Memory B cell (primary cell): ENCODE data around the gene GALNT17.

Experiments used
- ATAC-seq: fragments of 150-1000 bp; cut with Tn5 transposase; 2 replicates; pipeline ENCODE4 v1.10.0; 2021; ENCODE audit warnings: low read depth, mild to moderate bottlenecking, moderate library complexity
- DNase-seq, 2 donors: peaks; one replicate each; pipeline ENCODE4 v3.0.0; 2022; ENCODE audit warnings: low spot score in 2 of 2
- H3K27ac Mint-ChIP-seq: one replicate; pipeline ENCODE4 v1.8.0; 2022; ENCODE audit warnings: mild to moderate bottlenecking, moderate library complexity, mixed read lengths
- H3K27me3 Mint-ChIP-seq: one replicate; pipeline ENCODE4 v1.8.0; 2022; ENCODE audit warnings: mixed read lengths
- H3K36me3 Mint-ChIP-seq: one replicate; pipeline ENCODE4 v1.8.0; 2022; ENCODE audit warnings: mild to moderate bottlenecking, mixed read lengths
- H3K4me1 Mint-ChIP-seq: one replicate; pipeline ENCODE4 v1.8.0; 2022; ENCODE audit warnings: mixed read lengths
- H3K4me3 Mint-ChIP-seq: one replicate; pipeline ENCODE4 v1.8.0; 2022; ENCODE audit warnings: mild to moderate bottlenecking, moderate library complexity, mixed read lengths
- H3K9me3 Mint-ChIP-seq: one replicate; pipeline ENCODE4 v1.8.0; 2022; ENCODE audit warnings: mixed read lengths

The GALNT17 gene

DNA sequence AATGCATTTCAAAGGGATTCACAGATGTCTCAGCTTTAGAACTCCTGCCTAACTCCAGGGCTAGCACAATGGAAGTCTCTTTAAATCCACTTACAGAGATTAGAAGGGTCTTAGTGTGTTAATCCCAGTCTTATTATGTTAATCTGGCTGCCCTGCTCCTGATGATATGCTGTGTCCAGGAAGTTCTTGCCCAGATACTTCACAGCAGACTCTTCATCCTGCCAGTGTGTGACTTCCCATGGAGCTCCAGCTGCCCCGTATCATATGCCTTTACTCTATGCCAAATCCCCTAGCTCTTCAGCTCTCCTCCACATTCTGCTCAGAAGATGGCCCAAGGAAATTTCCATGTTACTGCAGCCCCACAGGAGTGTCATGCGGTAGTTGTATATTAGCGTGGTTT lies 533.8 kb downstream of the GALNT17 start:
- Mint-ChIP-seq H3K27ac (no peak overlapping the region), H3K9me3 (peaks cover 4% of the 10 kb centered on the region), H3K4me3 (no peak overlapping the region), H3K36me3 (no peaks in the 10 kb centered on the region), H3K4me1 (no peaks in the 10 kb centered on the region), H3K27me3 (no peaks in the 10 kb centered on the region)
- no peak for ATAC-seq
- no peak for DNase-seq

DNA sequence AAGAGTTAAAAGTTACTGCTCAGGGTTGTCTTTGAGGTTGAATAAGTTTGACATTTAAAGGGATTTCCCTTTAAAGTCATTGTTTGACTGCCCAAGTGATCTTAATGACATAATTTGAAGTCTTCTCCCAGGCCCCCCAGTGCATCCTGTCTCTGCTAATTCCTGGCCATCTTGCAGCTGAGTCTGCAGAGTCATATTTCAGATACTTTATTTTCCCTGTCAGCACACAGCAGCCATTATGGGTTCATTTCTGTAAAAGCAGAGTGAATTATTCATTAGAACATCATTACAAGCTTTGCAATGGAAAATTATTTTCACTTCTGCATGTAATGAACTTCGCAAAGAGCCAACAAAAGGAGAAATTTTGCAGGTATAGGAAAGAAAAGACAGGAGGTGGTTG lies 536.6 kb downstream of the GALNT17 start:
- no peaks in the 10 kb centered on the region for H3K4me1 Mint-ChIP-seq
- peaks cover 1% of the 10 kb centered on the region for H3K9me3 Mint-ChIP-seq
- H3K27me3 Mint-ChIP-seq, result no peaks in the 10 kb centered on the region
- H3K36me3 Mint-ChIP-seq, result no peaks in the 10 kb centered on the region
- DNase-seq (no peak), ATAC-seq (no peak)
- no peak overlapping the region for H3K4me3 Mint-ChIP-seq
- no peak overlapping the region for H3K27ac Mint-ChIP-seq

DNA sequence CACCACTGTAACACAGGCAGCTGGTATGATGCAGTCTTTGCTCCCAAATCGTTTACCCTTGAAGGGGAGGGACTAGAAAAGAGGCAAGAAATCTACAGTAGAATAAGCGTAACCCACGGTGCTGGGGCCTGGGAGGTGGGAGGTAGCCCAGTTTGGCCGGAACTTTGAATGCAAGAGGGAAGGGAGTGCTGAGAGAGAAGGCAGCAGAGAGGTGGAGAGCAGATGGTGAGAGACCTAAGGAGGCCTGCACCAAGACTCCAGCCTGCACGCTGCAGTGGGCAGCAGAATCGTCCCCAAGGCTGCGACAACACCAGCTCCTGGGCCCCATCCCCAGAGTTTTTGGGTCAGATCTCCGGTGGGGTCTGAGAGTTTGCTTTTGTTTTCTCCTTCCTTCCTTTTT lies 547.5 kb downstream of the GALNT17 start:
- H3K4me3 Mint-ChIP-seq, result no peak overlapping the region
- H3K27ac Mint-ChIP-seq, result no peak overlapping the region
- no peaks in the 10 kb centered on the region for H3K27me3 Mint-ChIP-seq
- peaks cover 2% of the 10 kb centered on the region for H3K4me1 Mint-ChIP-seq
- H3K9me3 Mint-ChIP-seq, result peaks cover 3% of the 10 kb centered on the region
- ATAC-seq (no peak), DNase-seq (no peak)
- H3K36me3 Mint-ChIP-seq, result peaks cover 3% of the 10 kb centered on the region

DNA sequence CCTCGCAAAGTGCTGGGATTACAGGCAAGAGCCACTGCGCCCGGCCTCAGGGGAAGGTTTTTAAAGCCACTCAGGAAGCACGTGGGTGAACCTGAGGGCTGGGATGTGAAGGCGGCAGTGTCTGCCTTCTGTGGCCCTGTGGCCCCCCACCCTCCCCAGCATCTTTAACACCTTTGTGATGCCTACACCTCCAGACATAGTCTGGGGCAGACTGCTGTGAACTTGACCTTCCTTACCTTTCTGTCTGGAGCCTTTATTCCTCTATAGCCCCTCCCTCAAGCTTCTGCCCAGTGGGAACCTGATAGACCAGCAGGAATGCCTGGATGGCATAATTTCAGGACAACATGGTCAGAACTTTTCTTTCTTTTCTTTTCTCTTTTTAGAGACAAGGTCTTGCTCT lies 550.2 kb downstream of the GALNT17 start:
- Mint-ChIP-seq H3K4me1 (peaks cover 2% of the 10 kb centered on the region), H3K36me3 (peaks cover 3% of the 10 kb centered on the region), H3K27ac (no peak overlapping the region), H3K27me3 (no peaks in the 10 kb centered on the region), H3K9me3 (peaks cover 3% of the 10 kb centered on the region), H3K4me3 (no peak overlapping the region)
- ATAC-seq (no peak), DNase-seq (no peak)

- peaks cover 2% of the 10 kb centered on the region for H3K4me1 Mint-ChIP-seq
- no peak overlapping the region for H3K4me3 Mint-ChIP-seq
- H3K27me3 Mint-ChIP-seq, result no peaks in the 10 kb centered on the region
- H3K36me3 Mint-ChIP-seq, result peaks cover 3% of the 10 kb centered on the region
- ATAC-seq, result no peak
- H3K9me3 Mint-ChIP-seq, result peaks cover 3% of the 10 kb centered on the region
- DNase-seq, result no peak
- no peak overlapping the region for H3K27ac Mint-ChIP-seq
These were observed 551.2 kb downstream of the GALNT17 start for GRCh38 chr7:71682841-71683781.

- Mint-ChIP-seq H3K4me1 (no peaks in the 10 kb centered on the region), H3K27me3 (no peaks in the 10 kb centered on the region), H3K36me3 (no peaks in the 10 kb centered on the region), H3K27ac (no peak overlapping the region), H3K9me3 (no peaks in the 10 kb centered on the region), H3K4me3 (no peak overlapping the region)
- DNase-seq, result no peak
- no peak for ATAC-seq
These were observed 555.3 kb downstream of the GALNT17 start for GRCh38 chr7:71687286-71687685.

DNA sequence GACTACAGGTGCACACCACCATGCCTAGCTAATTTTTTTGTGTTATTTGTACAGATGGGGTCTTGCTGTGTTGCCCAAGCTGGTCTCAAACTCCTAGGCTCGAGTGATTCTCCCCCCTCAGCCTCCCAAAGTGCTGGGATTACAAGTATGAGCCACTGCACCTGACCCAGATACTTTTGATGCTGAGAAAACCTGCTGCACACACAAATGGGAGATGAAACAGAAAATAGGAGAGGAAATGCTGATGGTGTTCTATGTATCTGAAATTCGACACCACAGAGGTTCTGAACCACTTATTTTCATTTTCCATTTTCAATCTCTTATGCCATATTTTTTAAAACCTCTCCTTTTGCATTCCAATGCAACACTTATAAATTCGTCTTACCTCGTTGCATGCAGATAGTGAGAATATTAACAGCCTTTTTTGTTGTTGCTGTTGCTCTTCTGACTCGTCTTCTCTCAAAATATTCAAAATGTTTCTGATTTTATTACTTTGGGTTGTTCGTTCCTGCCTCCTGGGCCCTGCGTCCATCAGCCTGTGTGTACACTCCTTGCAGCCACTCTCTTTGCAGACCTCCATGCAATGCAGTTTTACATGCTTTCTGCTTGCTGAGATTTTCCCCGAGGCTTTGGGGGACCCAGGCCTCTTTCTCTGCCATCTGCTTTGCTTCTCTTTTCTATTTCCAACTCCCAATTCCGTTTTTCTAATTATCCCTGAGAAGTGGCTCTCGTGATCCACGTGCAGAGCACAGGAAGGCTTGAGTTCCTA lies 556.1 kb downstream of the GALNT17 start:
- H3K9me3 Mint-ChIP-seq, result no peaks in the 10 kb centered on the region
- H3K4me1 Mint-ChIP-seq, result no peaks in the 10 kb centered on the region
- H3K27ac Mint-ChIP-seq, result no peak overlapping the region
- DNase-seq (no peak), ATAC-seq (no peak)
- H3K27me3 Mint-ChIP-seq, result no peaks in the 10 kb centered on the region
- H3K4me3 Mint-ChIP-seq, result no peak overlapping the region
- H3K36me3 Mint-ChIP-seq, result no peaks in the 10 kb centered on the region

GRCh38 chr7:71691538-71691937 lies 559.6 kb downstream of the GALNT17 start:
- no peak overlapping the region for H3K27ac Mint-ChIP-seq
- H3K4me3 Mint-ChIP-seq, result no peak overlapping the region
- peaks cover 2% of the 10 kb centered on the region for H3K9me3 Mint-ChIP-seq

GRCh38 chr7:71694665-71695064 lies 562.7 kb downstream of the GALNT17 start:
- H3K4me1 Mint-ChIP-seq, result no peaks in the 10 kb centered on the region
- peaks cover 12% of the 10 kb centered on the region for H3K9me3 Mint-ChIP-seq
- no peak overlapping the region for H3K27ac Mint-ChIP-seq
- H3K36me3 Mint-ChIP-seq, result no peaks in the 10 kb centered on the region
- H3K27me3 Mint-ChIP-seq, result no peaks in the 10 kb centered on the region
- DNase-seq (no peak), ATAC-seq (no peak)
- H3K4me3 Mint-ChIP-seq, result no peak overlapping the region

More at GRCh38 chr7:71691538-71691937, 559.6 kb downstream of the GALNT17 start:
- ATAC-seq (no peak), DNase-seq (no peak)
- no peaks in the 10 kb centered on the region for H3K27me3 Mint-ChIP-seq
- H3K4me1 Mint-ChIP-seq, result no peaks in the 10 kb centered on the region
- no peaks in the 10 kb centered on the region for H3K36me3 Mint-ChIP-seq

GRCh38 chr7:71695186-71695585 lies 563.2 kb downstream of the GALNT17 start:
- Mint-ChIP-seq H3K4me1 (no peaks in the 10 kb centered on the region), H3K9me3 (peaks cover 12% of the 10 kb centered on the region), H3K27me3 (no peaks in the 10 kb centered on the region), H3K4me3 (no peak overlapping the region), H3K27ac (no peak overlapping the region), H3K36me3 (no peaks in the 10 kb centered on the region)
- DNase-seq, result no peak
- ATAC-seq, result no peak

GRCh38 chr7:71696511-71696910 lies 564.6 kb downstream of the GALNT17 start:
- no peak overlapping the region for H3K27ac Mint-ChIP-seq
- DNase-seq, result no peak

GRCh38 chr7:71697400-71697799 lies 565.5 kb downstream of the GALNT17 start:
- no peaks in the 10 kb centered on the region for H3K36me3 Mint-ChIP-seq
- H3K4me1 Mint-ChIP-seq, result no peaks in the 10 kb centered on the region
- H3K9me3 Mint-ChIP-seq, result peaks cover 17% of the 10 kb centered on the region
- no peak for DNase-seq
- no peaks in the 10 kb centered on the region for H3K27me3 Mint-ChIP-seq
- ATAC-seq, result no peak
- no peak overlapping the region for H3K4me3 Mint-ChIP-seq
- no peak overlapping the region for H3K27ac Mint-ChIP-seq

More at GRCh38 chr7:71696511-71696910, 564.6 kb downstream of the GALNT17 start:
- Mint-ChIP-seq H3K9me3 (peaks cover 16% of the 10 kb centered on the region), H3K4me1 (no peaks in the 10 kb centered on the region), H3K27me3 (no peaks in the 10 kb centered on the region), H3K4me3 (no peak overlapping the region), H3K36me3 (no peaks in the 10 kb centered on the region)
- ATAC-seq, result no peak

DNA sequence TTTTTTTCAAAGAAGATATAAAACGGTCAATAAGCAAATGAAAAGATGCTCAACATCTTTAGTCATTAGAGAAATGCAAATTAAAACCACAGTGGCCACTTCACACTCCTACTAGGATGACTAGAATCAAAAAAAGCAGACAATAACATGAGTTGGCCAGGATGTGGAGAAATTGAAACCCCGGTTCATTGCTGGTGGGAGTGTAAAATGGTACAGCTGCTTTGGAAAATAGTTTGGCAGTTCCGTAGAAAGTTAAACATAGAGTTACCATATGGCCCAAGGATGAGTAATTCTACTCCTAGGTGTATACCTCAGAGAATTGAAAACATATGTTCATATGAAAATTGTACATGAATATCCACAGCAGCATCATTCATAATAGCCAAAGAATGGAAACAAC lies 573.3 kb downstream of the GALNT17 start:
- Mint-ChIP-seq H3K27ac (no peak overlapping the region), H3K4me3 (no peak overlapping the region), H3K9me3 (peaks cover 16% of the 10 kb centered on the region), H3K27me3 (no peaks in the 10 kb centered on the region), H3K36me3 (no peaks in the 10 kb centered on the region), H3K4me1 (no peaks in the 10 kb centered on the region)
- DNase-seq (no peak), ATAC-seq (no peak)

GRCh38 chr7:71705901-71706596 lies 574.1 kb downstream of the GALNT17 start:
- H3K36me3 Mint-ChIP-seq, result no peaks in the 10 kb centered on the region
- no peaks in the 10 kb centered on the region for H3K4me1 Mint-ChIP-seq
- H3K27ac Mint-ChIP-seq, result no peak overlapping the region
- H3K27me3 Mint-ChIP-seq, result no peaks in the 10 kb centered on the region
- no peak for ATAC-seq
- H3K4me3 Mint-ChIP-seq, result no peak overlapping the region
- peaks cover 12% of the 10 kb centered on the region for H3K9me3 Mint-ChIP-seq
- no peak for DNase-seq
